MM.1S (cell line): ENCODE data around the gene TBL1X.

Experiments used
- DNase-seq: peaks from one replicate; pipeline ENCODE4 v3.0.0-alpha.2; 2015
- H2AFZ ChIP-seq: fragments of 300-600 bp; sonication (generic); 2 replicates; pipeline ENCODE4 v1.6.0; 2016; ENCODE audit warnings: antibody characterized with exemption, low read length
- H3F3A ChIP-seq: fragments of 300-600 bp; sonication (generic); 2 replicates; pipeline ENCODE4 v1.6.1; 2016; ENCODE audit warnings: mild to moderate bottlenecking, antibody characterized with exemption, low read length, moderate library complexity, mixed read lengths; ENCODE audit not compliant: insufficient read depth
- H3K27ac ChIP-seq: fragments of 300-600 bp; sonication (generic); 2 replicates; pipeline ENCODE4 v1.5.1; 2016; ENCODE audit warnings: mild to moderate bottlenecking, low read length
- H3K27me3 ChIP-seq: fragments of 300-600 bp; sonication (generic); replicated peaks from 2 replicates; pipeline ENCODE4 v1.6.0; 2016; ENCODE audit warnings: low read length; ENCODE audit not compliant: insufficient read depth
- H3K36me3 ChIP-seq: fragments of 300-600 bp; sonication (generic); replicated peaks from 2 replicates; pipeline ENCODE4 v1.6.1; 2016; ENCODE audit warnings: mild to moderate bottlenecking, low read length, mixed read lengths; ENCODE audit not compliant: insufficient read depth
- H3K4me1 ChIP-seq: fragments of 300-600 bp; sonication (generic); 2 replicates; pipeline ENCODE4 v1.6.1; 2016; ENCODE audit warnings: low read length, mixed read lengths
- H3K4me2 ChIP-seq: fragments of 300-600 bp; sonication (generic); 2 replicates; pipeline ENCODE4 v1.6.0; 2016; ENCODE audit warnings: low read depth, low read length
- H3K4me3 ChIP-seq: fragments of 300-600 bp; sonication (generic); 2 replicates; pipeline ENCODE4 v1.5.1; 2016; ENCODE audit warnings: low read length, mixed read lengths
- H3K79me2 ChIP-seq: fragments of 300-600 bp; sonication (generic); 2 replicates; pipeline ENCODE4 v1.6.1; 2016; ENCODE audit warnings: mixed run types, low read length, mixed read lengths
- H3K9ac ChIP-seq: fragments of 300-600 bp; sonication (generic); 2 replicates; pipeline ENCODE4 v1.6.1; 2016; ENCODE audit warnings: low read length, mixed read lengths
- H3K9me2 ChIP-seq: fragments of 300-600 bp; sonication (generic); replicated peaks from 2 replicates; pipeline ENCODE4 v1.6.1; 2016; ENCODE audit warnings: mild to moderate bottlenecking, low read length, mixed read lengths; ENCODE audit not compliant: insufficient read depth
- H3K9me3 ChIP-seq: fragments of 300-600 bp; sonication (generic); replicated peaks from 2 replicates; pipeline ENCODE4 v1.6.1; 2016; ENCODE audit warnings: mild to moderate bottlenecking, low read length, mixed read lengths; ENCODE audit not compliant: insufficient read depth
- H4K20me1 ChIP-seq: fragments of 300-600 bp; sonication (generic); 2 replicates; pipeline ENCODE4 v1.6.1; 2016; ENCODE audit warnings: mild to moderate bottlenecking, low read length, moderate library complexity, mixed read lengths; ENCODE audit not compliant: insufficient read depth
- EZH2 ChIP-seq: fragments of 300-600 bp; sonication (generic); optimal IDR thresholded peaks from 2 replicates; pipeline ENCODE3; 2017; ENCODE audit warnings: low read depth, mild to moderate bottlenecking, antibody characterized with exemption, low read length, mixed read lengths
- EZH2phosphoT487 ChIP-seq: fragments of 300-600 bp; sonication (generic); IDR thresholded peaks from 2 replicates; pipeline ENCODE4 v1.6.1; 2018; ENCODE audit warnings: antibody characterized with exemption, low read length
- TF ChIP-seq, protein P1 (sequence below): fragments of 300-600 bp; sonication (generic); IDR thresholded peaks from 2 replicates; pipeline ENCODE4 v1.5.1; 2016; ENCODE audit warnings: antibody characterized with exemption, low read length, mixed read lengths

The TBL1X gene

GRCh38 chrX:9604908-9605306 is 140.0 kb downstream of the TBL1X start:
- H3K9me2 ChIP-seq = no peaks in the 10 kb centered on the region
- no peaks in the 10 kb centered on the region for H3K27me3 ChIP-seq
- no peak overlapping the region for H3K9ac ChIP-seq
- DNase-seq = no peak
- no peaks in the 10 kb centered on the region for H3K9me3 ChIP-seq
- H3K27ac ChIP-seq = no peak overlapping the region
- TF ChIP-seq, protein P1, sequence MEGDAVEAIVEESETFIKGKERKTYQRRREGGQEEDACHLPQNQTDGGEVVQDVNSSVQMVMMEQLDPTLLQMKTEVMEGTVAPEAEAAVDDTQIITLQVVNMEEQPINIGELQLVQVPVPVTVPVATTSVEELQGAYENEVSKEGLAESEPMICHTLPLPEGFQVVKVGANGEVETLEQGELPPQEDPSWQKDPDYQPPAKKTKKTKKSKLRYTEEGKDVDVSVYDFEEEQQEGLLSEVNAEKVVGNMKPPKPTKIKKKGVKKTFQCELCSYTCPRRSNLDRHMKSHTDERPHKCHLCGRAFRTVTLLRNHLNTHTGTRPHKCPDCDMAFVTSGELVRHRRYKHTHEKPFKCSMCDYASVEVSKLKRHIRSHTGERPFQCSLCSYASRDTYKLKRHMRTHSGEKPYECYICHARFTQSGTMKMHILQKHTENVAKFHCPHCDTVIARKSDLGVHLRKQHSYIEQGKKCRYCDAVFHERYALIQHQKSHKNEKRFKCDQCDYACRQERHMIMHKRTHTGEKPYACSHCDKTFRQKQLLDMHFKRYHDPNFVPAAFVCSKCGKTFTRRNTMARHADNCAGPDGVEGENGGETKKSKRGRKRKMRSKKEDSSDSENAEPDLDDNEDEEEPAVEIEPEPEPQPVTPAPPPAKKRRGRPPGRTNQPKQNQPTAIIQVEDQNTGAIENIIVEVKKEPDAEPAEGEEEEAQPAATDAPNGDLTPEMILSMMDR = no peak
- TF ChIP-seq EZH2phosphoT487 (no peak), EZH2 (no peak)
- H3F3A ChIP-seq = no peaks in the 10 kb centered on the region
- peaks cover 66% of the 10 kb centered on the region for H3K79me2 ChIP-seq
- H3K4me1 ChIP-seq = no peaks in the 10 kb centered on the region
- H4K20me1 ChIP-seq = no peaks in the 10 kb centered on the region
- no peaks in the 10 kb centered on the region for H3K36me3 ChIP-seq
- no peak overlapping the region for H3K4me3 ChIP-seq
- no peak overlapping the region for H3K4me2 ChIP-seq
- H2AFZ ChIP-seq = no peak overlapping the region

- no peak overlapping the region for H3K27ac ChIP-seq
- no peaks in the 10 kb centered on the region for H3K9me2 ChIP-seq
- DNase-seq = no peak
- no peak overlapping the region for H3K4me2 ChIP-seq
- no peak overlapping the region for H3K9ac ChIP-seq
- H3K36me3 ChIP-seq = no peaks in the 10 kb centered on the region
- no peak overlapping the region for H2AFZ ChIP-seq
- H3K4me3 ChIP-seq = no peak overlapping the region
- no peaks in the 10 kb centered on the region for H3F3A ChIP-seq
- H4K20me1 ChIP-seq = no peaks in the 10 kb centered on the region
- H3K79me2 ChIP-seq = peaks cover 70% of the 10 kb centered on the region
- H3K9me3 ChIP-seq = no peaks in the 10 kb centered on the region
- H3K4me1 ChIP-seq = no peaks in the 10 kb centered on the region
- no peak for TF ChIP-seq EZH2
- TF ChIP-seq, protein P1 = no peak
- TF ChIP-seq EZH2phosphoT487 = no peak
- no peaks in the 10 kb centered on the region for H3K27me3 ChIP-seq
Measured at GRCh38 chrX:9605484-9605883, 140.6 kb downstream of the TBL1X start.

DNA sequence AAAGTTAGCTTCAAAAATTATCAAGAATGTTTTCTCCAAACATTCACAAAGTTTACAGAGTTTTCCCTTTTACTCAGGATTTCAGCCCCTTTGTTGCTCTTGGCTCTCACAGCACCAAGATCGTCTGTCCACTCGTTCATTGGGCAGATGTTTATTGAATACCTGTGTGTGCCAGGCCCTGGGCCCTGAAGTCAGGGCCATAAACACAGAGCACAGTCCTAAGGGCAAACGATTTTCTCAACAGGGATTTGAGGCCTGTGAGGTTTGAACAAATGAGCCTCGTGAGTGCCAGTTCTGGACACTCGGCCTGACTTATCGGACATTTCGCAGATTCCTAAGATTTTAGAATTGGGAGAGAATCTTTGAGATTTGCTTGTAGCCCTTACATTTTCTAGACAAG is 142.1 kb downstream of the TBL1X start:
- Histone ChIP-seq H3K9me3 (no peaks in the 10 kb centered on the region), H3K9ac (no peak overlapping the region), H3K27ac (no peak overlapping the region), H3K9me2 (no peaks in the 10 kb centered on the region), H3K36me3 (no peaks in the 10 kb centered on the region), H3K27me3 (no peaks in the 10 kb centered on the region), H4K20me1 (no peaks in the 10 kb centered on the region), H3K4me2 (no peak overlapping the region), H3K79me2 (peaks cover 72% of the 10 kb centered on the region), H3F3A (no peaks in the 10 kb centered on the region), H2AFZ (no peak overlapping the region), H3K4me3 (no peak overlapping the region), H3K4me1 (no peaks in the 10 kb centered on the region)
- TF ChIP-seq EZH2 (no peak), EZH2phosphoT487 (no peak)
- TF ChIP-seq, protein P1 = no peak
- no peak for DNase-seq
